GM12878 (cell line): Measurements from ENCODE around the gene CDH4. TPM values are rescaled to one million over a fixed set of nuclear protein-coding genes. Genes with fewer than 3 reads are reported as not detected.

Experiments
- ATAC-seq: fragments of 200-7000 bp; cut with Tn5 transposase; 3 replicates; pipeline ENCODE4 v1.9.1; 2020; ENCODE audit warnings: mild to moderate bottlenecking, moderate library complexity
- BruUV-seq: library from RNA; stranded (reverse); fragments of 400-500 nt; replicated peaks from 2 replicates; lab custom pipeline; 2021; lab: Mats Ljungman, UMichigan
- CTCF ChIA-PET: fragments of 300-600 bp; sonication (Branson Sonifier 250); formaldehyde crosslinking; extraction: SDS; loops from one replicate; lab custom pipeline; 2021; ENCODE audit warnings: inconsistent platforms; lab: Yijun Ruan, JAX
- POLR2A ChIA-PET: fragments of 350-600 bp; formaldehyde crosslinking; extraction: SDS; loops from one replicate; lab custom pipeline; 2021; ENCODE audit warnings: inconsistent platforms; lab: Charles Lee
- RAD21 ChIA-PET: fragments of 300-600 bp; sonication (Branson Sonifier 250); formaldehyde crosslinking; loops from one replicate; lab custom pipeline; 2023; ENCODE audit warnings: antibody characterized with exemption; ENCODE audit not compliant: unreplicated experiment; lab: Charles Lee
- SMC1A ChIA-PET: fragments of 300-600 bp; sonication (Branson Sonifier 250); formaldehyde crosslinking; loops from one replicate; lab custom pipeline; 2023; ENCODE audit not compliant: unreplicated experiment, uncharacterized antibody; lab: Charles Lee
- DNase-seq: peaks from one replicate; pipeline ENCODE4 v3.0.0-alpha.2; 2011; ENCODE audit warnings: low read depth, low spot score
- FAIRE-seq: peaks from 3 replicates; lab custom pipeline; 2011; peaks lifted over from hg19 to GRCh38; lab: Jason Lieb, UNC
- H2AFZ ChIP-seq: 2 replicates; pipeline ENCODE4 v1.6.0; 2011; ENCODE audit warnings: low read depth, low read length, control low read depth; ENCODE audit not compliant: control insufficient read depth
- H3K27ac ChIP-seq: 2 replicates; pipeline ENCODE4 v1.5.1; 2011; ENCODE audit warnings: control low read depth; ENCODE audit not compliant: control insufficient read depth, insufficient read depth
- H3K27me3 ChIP-seq, 2 experiments: replicated peaks in 1 of 2; 2 replicates each; pipeline versions ENCODE4 v1.6.0 to v1.6.1; 2011; ENCODE audit warnings: low read length in 1 of 2; ENCODE audit not compliant: control insufficient read depth in 2 of 2, insufficient read depth in 2 of 2
- H3K36me3 ChIP-seq, 2 experiments: 2 replicates each; pipeline ENCODE4 v1.5.1; 2011; ENCODE audit warnings: low read length in 1 of 2; ENCODE audit not compliant: control insufficient read depth in 2 of 2, insufficient read depth in 2 of 2
- H3K4me1 ChIP-seq: 2 replicates; pipeline ENCODE4 v1.6.1; 2011; ENCODE audit warnings: mild to moderate bottlenecking, low read length, moderate library complexity, mixed read lengths; ENCODE audit not compliant: control insufficient read depth, insufficient read depth
- H3K4me2 ChIP-seq: 2 replicates; pipeline ENCODE4 v1.6.0; 2011; ENCODE audit warnings: control low read depth; ENCODE audit not compliant: control insufficient read depth, insufficient read depth
- H3K4me3 ChIP-seq: fragments of 200-600 bp; sonication (generic); 2 replicates; pipeline ENCODE4 v1.5.1; 2016
- H3K79me2 ChIP-seq: 2 replicates; pipeline ENCODE4 v1.6.0; 2011; ENCODE audit warnings: low read length; ENCODE audit not compliant: control insufficient read depth, insufficient read depth
- H3K9ac ChIP-seq: 2 replicates; pipeline ENCODE4 v1.8.0; 2011; ENCODE audit warnings: low read length, control low read depth, mixed read lengths; ENCODE audit not compliant: control insufficient read depth, insufficient read depth
- H3K9me3 ChIP-seq: replicated peaks from 3 replicates; pipeline ENCODE4 v1.5.1; 2011; ENCODE audit warnings: mild to moderate bottlenecking, low read length; ENCODE audit not compliant: control insufficient read depth, insufficient read depth
- H4K20me1 ChIP-seq: 2 replicates; pipeline ENCODE4 v1.6.0; 2011; ENCODE audit not compliant: control insufficient read depth, insufficient read depth
- E2F4 ChIP-seq: IDR thresholded peaks from 2 replicates; pipeline ENCODE4 v1.6.1; 2012; ENCODE audit warnings: low read depth, low read length, improper control_type of control experiment
- HCFC1 ChIP-seq: fragments of 150-350 bp; IDR thresholded peaks from 2 replicates; pipeline ENCODE4 v1.6.1; 2014; ENCODE audit warnings: low read length
- HDAC6 ChIP-seq: fragments of 200-600 bp; sonication (generic); IDR thresholded peaks from one replicate; pipeline ENCODE4 v1.8.0; 2017; ENCODE audit warnings: antibody characterized with exemption; ENCODE audit not compliant: unreplicated experiment
- MEF2A ChIP-seq: IDR thresholded peaks from 2 replicates; pipeline ENCODE4 v1.6.1; 2011; ENCODE audit warnings: low read depth, mild to moderate bottlenecking, low read length, moderate library complexity; ENCODE audit not compliant: insufficient read depth
- NFYA ChIP-seq: IDR thresholded peaks from 2 replicates; pipeline ENCODE4 v1.6.1; 2011; ENCODE audit warnings: low read depth, mild to moderate bottlenecking, low read length, improper control_type of control experiment, borderline replicate concordance
- STAT3 ChIP-seq: IDR thresholded peaks from 2 replicates; pipeline ENCODE4 v1.6.1; 2011; ENCODE audit warnings: low read depth, low read length, improper control_type of control experiment
- WRNIP1 ChIP-seq: IDR thresholded peaks from 2 replicates; pipeline ENCODE4 v1.6.1; 2011; ENCODE audit warnings: low read depth, low read length, improper control_type of control experiment, borderline replicate concordance
- ZNF687 ChIP-seq: fragments of 450-650 bp; IDR thresholded peaks from 2 replicates; pipeline ENCODE4 v1.6.1; 2017; ENCODE audit warnings: mild to moderate bottlenecking, moderate library complexity
- WGBS: methylation state at CpG from one replicate; pipeline ENCODE4 v1.1.6; 2016; ENCODE audit warnings: low lambda C conversion rate; ENCODE audit not compliant: insufficient replicate concordance, insufficient coverage; ENCODE audit errors: missing lambda C conversion rate; 5-methylcytosine and 5-hydroxymethylcytosine counted together
- in situ Hi-C: fragments of 300-500 bp; cut with MboI; formaldehyde crosslinking; loops from 9 replicates; pipeline ENCODE4 v1.14.3; 2018; ENCODE audit warnings: mixed read lengths
- intact Hi-C: fragments of 100-400 bp; cut with micrococcal nuclease; formaldehyde crosslinking; loops from one replicate; pipeline ENCODE4 v1.14.2; 2022; ENCODE audit not compliant: unreplicated experiment
- polyA plus RNA-seq, 11 experiments: library from polyadenylated mRNA; depleted of rRNA in 4 of 11; unstranded in 6 of 11; stranded (reverse) in 5 of 11; fragments of >200 nt; fragmentation: Nextera tagmentation in 4 of 11; fragmentation: Illumina TruSeq in 1 of 11; extraction: Ambion mirVana in 4 of 11; extraction: Trizol in 1 of 11; gene quantifications; 1 replicate in 1 of 11; 2 replicates in 10 of 11; pipeline versions ENCODE4 v1.2.1 to v1.2.3, GENCODE V29; 2011 to 2016; ENCODE audit warnings: inconsistent platforms in 2 of 11, missing spikeins in 2 of 11, low read depth in 1 of 11
- total RNA-seq, 4 experiments: library from RNA; depleted of rRNA in 3 of 4; stranded (reverse); fragments of >200 nt in 3 of 4; fragmentation: Illumina TruSeq in 1 of 4; extraction: Trizol in 1 of 4; gene quantifications; 2 replicates each; pipeline versions ENCODE4 v1.2.1 to v1.2.3, GENCODE V29; 2013 to 2021

The CDH4 gene
- total and polyA plus RNA-seq, 10 of the 15 experiments (the other 5 are each of a cell fraction or from before 2014, with no cell fraction given) = not detected

- CTCF ChIA-PET = no interaction called here
- no peak for FAIRE-seq
Measured at GRCh38 chr20:61354901-61355495, 102.9 kb downstream of the CDH4 start.

More at GRCh38 chr20:61354901-61355495, 102.9 kb downstream of the CDH4 start:
- H3K4me3 ChIP-seq = no peak overlapping the region
- H3K9ac ChIP-seq = no peak overlapping the region
- H3K27ac ChIP-seq = no peak overlapping the region
- H3K27me3 ChIP-seq = no peaks in the 10 kb centered on the region
- H3K36me3 ChIP-seq = no peaks in the 10 kb centered on the region
- SMC1A ChIA-PET = no interaction called here
- ATAC-seq (no peak), DNase-seq (no peak)
- H3K4me1 ChIP-seq = no peaks in the 10 kb centered on the region
- RAD21 ChIA-PET = no interaction called here
- H3K79me2 ChIP-seq = no peaks in the 10 kb centered on the region
- POLR2A ChIA-PET = no interaction called here
- 45% methylated on average over 12 of the region's 12 CpGs for WGBS
- no peak overlapping the region for H3K4me2 ChIP-seq
- H4K20me1 ChIP-seq = no peaks in the 10 kb centered on the region
- in situ Hi-C loops (no loop called here), intact Hi-C loops (no loop called here)
- BruUV-seq = no TSS peak
- H2AFZ ChIP-seq = no peak overlapping the region
- no peaks in the 10 kb centered on the region; the same call in 2 of the 3 replicates for H3K9me3 ChIP-seq
- TF ChIP-seq STAT3 (no peak), WRNIP1 (no peak), E2F4 (no peak), ZNF687 (no peak), HDAC6 (no peak), MEF2A (no peak), HCFC1 (no peak), NFYA (no peak)
